K562 treated with DMSO at 1 percent for 12 hours (cell line): Measurements from ENCODE around the gene OR52D1. TPM values are rescaled to one million over a fixed set of nuclear protein-coding genes. Genes with fewer than 3 reads are reported as not detected.

Experiments used
- total RNA-seq: library from RNA; unstranded; fragments of 300-600 nt; gene quantifications from 2 replicates; pipeline ENCODE4 v1.2.3, GENCODE V29; 2022; ENCODE audit not compliant: insufficient read depth

OR52D1 gene
- not detected in 2 replicates for total RNA-seq

GRCh38 chr11:5488385-5488784 is at the start of gene OR52D1:
OR52D1 (plus strand) TSS chr11:5488685; CDS start chr11:5488707, 22 bp downstream.

GRCh38 chr11:5441414-5441813 is 47.1 kb upstream of the OR52D1 start, which contains the start of gene OR51I1:
OR51I1 (minus strand) TSS chr11:5441514; CDS start chr11:5441514, 0 bp downstream.

GRCh38 chr11:5449023-5449422 is 39.5 kb upstream of the OR52D1 start, which contains the start of gene OR51I2:
OR51I2 (plus strand) TSS chr11:5449323; CDS start chr11:5453489, 4,166 bp downstream.

GRCh38 chr11:5509803-5510202 is 21.3 kb downstream of the OR52D1 start, which contains the start of gene UBQLN3:
UBQLN3 (minus strand) TSS chr11:5509957; CDS start chr11:5509558, 399 bp downstream.

GRCh38 chr11:5516599-5516998 is 28.1 kb downstream of the OR52D1 start, which contains the start of gene UBQLNL:
UBQLNL (minus strand) TSS chr11:5516699; CDS start chr11:5516441, 258 bp downstream.

Other genes with a start within 250 kb of the OR52D1 start
- 306 and 577 TPM in 2 replicates for gene HBG1, start 238.8 kb upstream of the OR52D1 start, total RNA-seq
- 1,639 and 2,641 TPM in 2 replicates for gene HBG2, start 233.9 kb upstream of the OR52D1 start, total RNA-seq
- gene HBE1, start 218.7 kb upstream of the OR52D1 start, total RNA-seq: 1,099 and 1,561 TPM in 2 replicates
- gene OR51B4, start 186.7 kb upstream of the OR52D1 start, total RNA-seq: 17.7 and 70.6 TPM in 2 replicates
- gene OR51B2, start 164.4 kb upstream of the OR52D1 start, total RNA-seq: 2.2 TPM in 1 of 2 replicates, not detected in the other
- 36.4 and 64.3 TPM in 2 replicates for gene OR51B5, start 145.2 kb upstream of the OR52D1 start, total RNA-seq
- not detected in 2 replicates for gene OR51B6, start 137.2 kb upstream of the OR52D1 start, total RNA-seq
- not detected in 2 replicates for gene OR51M1, start 104.9 kb upstream of the OR52D1 start, total RNA-seq
- not detected in 2 replicates for gene OR51Q1, start 66.6 kb upstream of the OR52D1 start, total RNA-seq
- gene OR51I1, start 47.2 kb upstream of the OR52D1 start, total RNA-seq: not detected in 2 replicates
- gene OR51I2, start 39.4 kb upstream of the OR52D1 start, total RNA-seq: not detected in 2 replicates
- not detected in 2 replicates for gene UBQLN3, start 21.3 kb downstream of the OR52D1 start, total RNA-seq
- 0.63 TPM in 1 of 2 replicates, not detected in the other for gene UBQLNL, start 28.0 kb downstream of the OR52D1 start, total RNA-seq
- gene OR52H1, start 59.9 kb downstream of the OR52D1 start, total RNA-seq: 0.78 TPM in 1 of 2 replicates, not detected in the other
- not detected in 2 replicates for gene OR52B6, start 92.2 kb downstream of the OR52D1 start, total RNA-seq
- gene TRIM6, start 108.0 kb downstream of the OR52D1 start, total RNA-seq: 9.7 and 20.8 TPM in 2 replicates
- 0.94 and 4.2 TPM in 2 replicates for gene TRIM34, start 136.3 kb downstream of the OR52D1 start, total RNA-seq
- gene TRIM5, start 196.4 kb downstream of the OR52D1 start, total RNA-seq: 8.5 and 23.0 TPM in 2 replicates
- 1.0 and 2.4 TPM in 2 replicates for gene TRIM22, start 201.1 kb downstream of the OR52D1 start, total RNA-seq
- gene OR56B1, start 247.8 kb downstream of the OR52D1 start, total RNA-seq: not detected in 2 replicates